HepG2 (cell line): ENCODE measurements around the gene C4BPA.

Experiments
- BHLHE40 ChIP-seq: IDR thresholded peaks from 2 replicates; pipeline ENCODE4 v1.6.1; 2011; ENCODE audit warnings: low read length, improper control_type of control experiment
- ESRRA ChIP-seq: sonication (generic); formaldehyde crosslinking; IDR thresholded peaks from 2 replicates; pipeline ENCODE4 v1.5.1; 2020; ENCODE audit warnings: mild to moderate bottlenecking, low read depth, missing genetic modification reagents
- FOXC1 ChIP-seq: sonication (generic); formaldehyde crosslinking; IDR thresholded peaks from 2 replicates; pipeline ENCODE4 v1.8.0; 2022; ENCODE audit warnings: mild to moderate bottlenecking, missing genetic modification reagents, borderline replicate concordance
- MEF2D ChIP-seq: sonication (generic); formaldehyde crosslinking; IDR thresholded peaks from 2 replicates; pipeline ENCODE4 v1.5.1; 2020; ENCODE audit warnings: mild to moderate bottlenecking, missing genetic modification reagents
- RELA ChIP-seq: sonication (generic); formaldehyde crosslinking; IDR thresholded peaks from 2 replicates; pipeline ENCODE4 v1.4.0; 2020; ENCODE audit warnings: missing genetic modification reagents
- ZMAT3 ChIP-seq: sonication (generic); formaldehyde crosslinking; conservative IDR thresholded peaks from 2 replicates; pipeline ENCODE4 v1.7.0; 2021; ENCODE audit warnings: missing genetic modification reagents
- ZNF260 ChIP-seq: sonication (generic); formaldehyde crosslinking; IDR thresholded peaks from 2 replicates; pipeline ENCODE4 v1.4.0; 2020; ENCODE audit warnings: missing genetic modification reagents, low read depth, mild to moderate bottlenecking, borderline replicate concordance
- ZNF333 ChIP-seq: sonication (generic); formaldehyde crosslinking; IDR thresholded peaks from 2 replicates; pipeline ENCODE4 v1.4.0; 2020; ENCODE audit warnings: mild to moderate bottlenecking, missing genetic modification reagents, borderline replicate concordance
- ZNF775 ChIP-seq: sonication (generic); formaldehyde crosslinking; IDR thresholded peaks from 2 replicates; pipeline ENCODE4 v1.4.0; 2020; ENCODE audit warnings: missing genetic modification reagents, mild to moderate bottlenecking, moderate library complexity, borderline replicate concordance
- TF ChIP-seq, protein P1 (sequence below): sonication (generic); formaldehyde crosslinking; IDR thresholded peaks from 2 replicates; pipeline ENCODE4 v1.5.0; 2020; ENCODE audit warnings: mild to moderate bottlenecking, missing genetic modification reagents, moderate library complexity

- TF ChIP-seq ZNF333 (CRISPR knock-in tag) (no peak), ZMAT3 (CRISPR knock-in tag) (no peak), ESRRA (CRISPR knock-in tag) (no peak), ZNF260 (no peak), RELA (CRISPR knock-in tag) (no peak), ZNF775 (CRISPR knock-in tag) (no peak), MEF2D (no peak), FOXC1 (CRISPR knock-in tag) (no peak), BHLHE40 (no peak)
- TF ChIP-seq, protein P1, sequence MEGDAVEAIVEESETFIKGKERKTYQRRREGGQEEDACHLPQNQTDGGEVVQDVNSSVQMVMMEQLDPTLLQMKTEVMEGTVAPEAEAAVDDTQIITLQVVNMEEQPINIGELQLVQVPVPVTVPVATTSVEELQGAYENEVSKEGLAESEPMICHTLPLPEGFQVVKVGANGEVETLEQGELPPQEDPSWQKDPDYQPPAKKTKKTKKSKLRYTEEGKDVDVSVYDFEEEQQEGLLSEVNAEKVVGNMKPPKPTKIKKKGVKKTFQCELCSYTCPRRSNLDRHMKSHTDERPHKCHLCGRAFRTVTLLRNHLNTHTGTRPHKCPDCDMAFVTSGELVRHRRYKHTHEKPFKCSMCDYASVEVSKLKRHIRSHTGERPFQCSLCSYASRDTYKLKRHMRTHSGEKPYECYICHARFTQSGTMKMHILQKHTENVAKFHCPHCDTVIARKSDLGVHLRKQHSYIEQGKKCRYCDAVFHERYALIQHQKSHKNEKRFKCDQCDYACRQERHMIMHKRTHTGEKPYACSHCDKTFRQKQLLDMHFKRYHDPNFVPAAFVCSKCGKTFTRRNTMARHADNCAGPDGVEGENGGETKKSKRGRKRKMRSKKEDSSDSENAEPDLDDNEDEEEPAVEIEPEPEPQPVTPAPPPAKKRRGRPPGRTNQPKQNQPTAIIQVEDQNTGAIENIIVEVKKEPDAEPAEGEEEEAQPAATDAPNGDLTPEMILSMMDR = no peak
Observed at GRCh38 chr1:207130252-207131036, 26.4 kb downstream of the C4BPA start.
